WTC11 (cell line): Measurements from ENCODE around the gene PRR30. TPM values are rescaled to one million over a fixed set of nuclear protein-coding genes. Genes with fewer than 3 reads are reported as not detected.

Experiments used
- CREB1 ChIP-seq: sonication (generic); formaldehyde crosslinking; IDR thresholded peaks from 2 replicates; pipeline ENCODE4 v1.8.0; 2023; ENCODE audit warnings: mild to moderate bottlenecking, missing genetic modification reagents
- CREM ChIP-seq: sonication (generic); formaldehyde crosslinking; IDR thresholded peaks from 2 replicates; pipeline ENCODE4 v1.8.1; 2022; ENCODE audit warnings: mild to moderate bottlenecking, missing genetic modification reagents, moderate library complexity
- ETV6 ChIP-seq: sonication (generic); formaldehyde crosslinking; IDR thresholded peaks from 2 replicates; pipeline ENCODE4 v1.8.1; 2022; ENCODE audit warnings: mild to moderate bottlenecking, missing genetic modification reagents
- GRHL2 ChIP-seq: fragments of 250-450 bp; sonication (Bioruptor Pico); IDR thresholded peaks from 2 replicates; pipeline ENCODE4 v1.8.0; 2022; ENCODE audit warnings: mild to moderate bottlenecking, moderate library complexity; ENCODE audit not compliant: insufficient replicate concordance, severe bottlenecking
- HMGXB4 ChIP-seq: sonication (generic); formaldehyde crosslinking; IDR thresholded peaks from 2 replicates; pipeline ENCODE4 v1.8.1; 2023; ENCODE audit warnings: mild to moderate bottlenecking, moderate library complexity, missing genetic modification reagents
- JAZF1 ChIP-seq: fragments of 250-450 bp; sonication (Bioruptor Pico); IDR thresholded peaks from 2 replicates; pipeline ENCODE4 v1.9.0; 2021; ENCODE audit warnings: moderate library complexity, mild to moderate bottlenecking, inconsistent platforms
- JUN ChIP-seq: sonication (generic); formaldehyde crosslinking; IDR thresholded peaks from 2 replicates; pipeline ENCODE4 v1.8.0; 2023; ENCODE audit warnings: mild to moderate bottlenecking, missing genetic modification reagents
- MAX ChIP-seq: sonication (generic); formaldehyde crosslinking; IDR thresholded peaks from 2 replicates; pipeline ENCODE4 v1.8.0; 2022; ENCODE audit warnings: mild to moderate bottlenecking, missing genetic modification reagents
- NR2C2 ChIP-seq: sonication (generic); formaldehyde crosslinking; IDR thresholded peaks from 2 replicates; pipeline ENCODE4 v1.8.0; 2022; ENCODE audit warnings: mild to moderate bottlenecking, missing genetic modification reagents
- NR3C1 ChIP-seq: sonication (generic); formaldehyde crosslinking; conservative IDR thresholded peaks from 2 replicates; pipeline ENCODE4 v1.8.1; 2023; ENCODE audit warnings: low read depth, mild to moderate bottlenecking, missing genetic modification reagents
- PRDM15 ChIP-seq: sonication (generic); formaldehyde crosslinking; IDR thresholded peaks from 2 replicates; pipeline ENCODE4 v1.8.0; 2022; ENCODE audit warnings: missing genetic modification reagents
- RORB ChIP-seq: fragments of 250-450 bp; sonication (Bioruptor Pico); IDR thresholded peaks from 2 replicates; pipeline ENCODE4 v1.9.0; 2021; ENCODE audit warnings: mild to moderate bottlenecking
- SMAD3 ChIP-seq: sonication (generic); formaldehyde crosslinking; IDR thresholded peaks from 2 replicates; pipeline ENCODE4 v1.8.0; 2022; ENCODE audit warnings: missing genetic modification reagents, mild to moderate bottlenecking, borderline replicate concordance
- SP1 ChIP-seq: sonication (generic); formaldehyde crosslinking; conservative IDR thresholded peaks from 2 replicates; pipeline ENCODE4 v1.8.1; 2022; ENCODE audit warnings: missing genetic modification reagents
- TCF7 ChIP-seq: sonication (generic); formaldehyde crosslinking; IDR thresholded peaks from 2 replicates; pipeline ENCODE4 v1.8.0; 2022; ENCODE audit warnings: mild to moderate bottlenecking, low read depth, missing genetic modification reagents, moderate library complexity
- ZBTB21 ChIP-seq: sonication (generic); formaldehyde crosslinking; IDR thresholded peaks from 2 replicates; pipeline ENCODE4 v1.8.1; 2023; ENCODE audit warnings: mild to moderate bottlenecking, missing genetic modification reagents, borderline replicate concordance
- ZNF138 ChIP-seq: sonication (generic); formaldehyde crosslinking; conservative IDR thresholded peaks from 2 replicates; pipeline ENCODE4 v1.8.1; 2022; ENCODE audit warnings: mild to moderate bottlenecking, moderate library complexity, missing genetic modification reagents
- ZNF263 ChIP-seq: sonication (generic); formaldehyde crosslinking; IDR thresholded peaks from 2 replicates; pipeline ENCODE4 v1.8.1; 2022; ENCODE audit warnings: low read depth, mild to moderate bottlenecking, moderate library complexity, missing genetic modification reagents
- ZNF425 ChIP-seq: fragments of 250-450 bp; sonication (Bioruptor Pico); conservative IDR thresholded peaks from 2 replicates; pipeline ENCODE4 v1.9.0; 2021; ENCODE audit warnings: mild to moderate bottlenecking
- ZNF532 ChIP-seq: fragments of 250-450 bp; sonication (Bioruptor Pico); IDR thresholded peaks from 2 replicates; pipeline ENCODE4 v1.9.0; 2021; ENCODE audit warnings: mild to moderate bottlenecking, borderline replicate concordance
- ZSCAN18 ChIP-seq: fragments of 250-450 bp; sonication (Bioruptor Pico); IDR thresholded peaks from 2 replicates; pipeline ENCODE4 v2.1.2; 2022; ENCODE audit warnings: mild to moderate bottlenecking, moderate library complexity
- total RNA-seq: library from RNA; stranded (reverse); gene quantifications from 3 replicates; pipeline ENCODE4 v1.2.3, GENCODE V29; 2021
- TF ChIP-seq, protein P1 (sequence below): fragments of 250-450 bp; sonication (Bioruptor Pico); IDR thresholded peaks from 2 replicates; pipeline ENCODE4 v1.9.0; 2021; ENCODE audit warnings: moderate library complexity, mild to moderate bottlenecking, inconsistent platforms, borderline replicate concordance

The PRR30 gene
- total RNA-seq, 1 experiment from 2014 or later = not detected

- TF ChIP-seq ZSCAN18 (CRISPR knock-in tag) = no peak
- TF ChIP-seq RORB (CRISPR knock-in tag) = no peak
- TF ChIP-seq ZNF425 (CRISPR knock-in tag) = no peak
- TF ChIP-seq ZNF138 (CRISPR knock-in tag) = peak; percentile 42; the same call in 1 of the 2 replicates
- no peak for TF ChIP-seq ETV6 (CRISPR knock-in tag)
- TF ChIP-seq, protein P1, sequence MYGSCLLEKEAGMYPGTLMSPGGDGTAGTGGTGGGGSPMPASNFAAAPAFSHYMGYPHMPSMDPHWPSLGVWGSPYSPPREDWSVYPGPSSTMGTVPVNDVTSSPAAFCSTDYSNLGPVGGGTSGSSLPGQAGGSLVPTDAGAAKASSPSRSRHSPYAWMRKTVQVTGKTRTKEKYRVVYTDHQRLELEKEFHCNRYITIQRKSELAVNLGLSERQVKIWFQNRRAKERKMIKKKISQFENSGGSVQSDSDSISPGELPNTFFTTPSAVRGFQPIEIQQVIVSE (CRISPR knock-in tag) = no peak
- TF ChIP-seq GRHL2 = no peak
- no peak for TF ChIP-seq ZNF263 (CRISPR knock-in tag)
- no peak for TF ChIP-seq SMAD3 (CRISPR knock-in tag)
- no peak for TF ChIP-seq NR2C2 (CRISPR knock-in tag)
- peak; percentile 61; the same call in 1 of the 2 replicates for TF ChIP-seq SP1 (CRISPR knock-in tag)
- TF ChIP-seq ZBTB21 (CRISPR knock-in tag) = peak; percentile 89
- TF ChIP-seq JUN (CRISPR knock-in tag) = no peak
- TF ChIP-seq CREB1 (CRISPR knock-in tag) = no peak
- TF ChIP-seq JAZF1 (CRISPR knock-in tag) = no peak
- no peak for TF ChIP-seq NR3C1 (CRISPR knock-in tag)
- no peak for TF ChIP-seq PRDM15 (CRISPR knock-in tag)
- TF ChIP-seq CREM (CRISPR knock-in tag) = 0 out of 2 replicates have a peak, but pooled peaks have one; percentile 50
- TF ChIP-seq HMGXB4 (CRISPR knock-in tag) = peak; percentile 29; the same call in 1 of the 2 replicates
- peak; percentile 81; the same call in 1 of the 2 replicates for TF ChIP-seq TCF7
- TF ChIP-seq MAX (CRISPR knock-in tag) = no peak
- no peak for TF ChIP-seq ZNF532 (CRISPR knock-in tag)
Measured at GRCh38 chr2:27118525-27119329, 20.5 kb downstream of the PRR30 start, which contains the start of gene CGREF1 (continued).
